ENCODE measurements around the gene INPP1.

GRCh38 chr2:190327867-190328572 lies 15.4 kb upstream of the INPP1 start:
- TF ChIP-seq POLR2AphosphoS5 (IDR thresholded peaks at IDR 0.05), result no peak
- TF ChIP-seq POLR2A (IDR thresholded peaks at IDR 0.05), result no peak
